Measurements from ENCODE around the gene NRXN2.
A peak's percentile ranks its signal among the peaks of the same experiment; 100 is the strongest.

NRXN2 gene

GRCh38 chr11:64746486-64746885, 23.5 kb upstream of the NRXN2 start:
- Histone ChIP-seq H3K9ac (ENCODE audit: low read length) (no peak overlapping the region), H3K4me3 (ENCODE audit: low read depth, low read length, poor library complexity, severe bottlenecking) (no peak overlapping the region), H3K4me1 (ENCODE audit: insufficient read depth, low read length, severe bottlenecking) (peaks cover 35% of the 10 kb centered on the region), H3K36me3 (ENCODE audit: insufficient read depth, low read length) (no peaks in the 10 kb centered on the region), H2AFZ (ENCODE audit: low read length) (no peak overlapping the region), H4K20me1 (ENCODE audit: insufficient read depth, low read length) (no peaks in the 10 kb centered on the region), H3K27ac (ENCODE audit: low read depth, low read length, poor library complexity, severe bottlenecking) (no peak overlapping the region), H3K79me2 (ENCODE audit: insufficient read depth, low read length) (no peaks in the 10 kb centered on the region), H3K9me2 (ENCODE audit: low read depth, low read length) (no peaks in the 10 kb centered on the region), H3K9me3 (ENCODE audit: low read length) (no peaks in the 10 kb centered on the region), H3K27me3 (ENCODE audit: insufficient read depth, low read length) (no peaks in the 10 kb centered on the region; the same call in 1 of the 2 replicates), H3K4me2 (ENCODE audit: low read length) (peak overlapping the region; percentile 86; the same call in 1 of the 2 replicates), H3F3A (ENCODE audit: insufficient read depth, low read length) (no peaks in the 10 kb centered on the region)
- TF ChIP-seq CTCF (IDR thresholded peaks at IDR 0.05; ENCODE audit: low read length), result no peak
- no peak for TF ChIP-seq EZH2 (IDR thresholded peaks at IDR 0.05; ENCODE audit: borderline replicate concordance, low read length)

- H3K4me3 ChIP-seq (ENCODE audit: low read depth, low read length, poor library complexity, severe bottlenecking), result peak overlapping the region; percentile 60
- peak overlapping the region; percentile 64 for H3K9ac ChIP-seq (ENCODE audit: low read length)
- H3K36me3 ChIP-seq (ENCODE audit: insufficient read depth, low read length), result no peaks in the 10 kb centered on the region
- peaks cover 35% of the 10 kb centered on the region for H3K4me1 ChIP-seq (ENCODE audit: insufficient read depth, low read length, severe bottlenecking)
- H3K9me2 ChIP-seq (ENCODE audit: low read depth, low read length), result no peaks in the 10 kb centered on the region
- H3K27ac ChIP-seq (ENCODE audit: low read depth, low read length, poor library complexity, severe bottlenecking), result peak overlapping the region; percentile 75
- H4K20me1 ChIP-seq (ENCODE audit: insufficient read depth, low read length), result no peaks in the 10 kb centered on the region
- no peak overlapping the region for H2AFZ ChIP-seq (ENCODE audit: low read length)
- no peaks in the 10 kb centered on the region for H3F3A ChIP-seq (ENCODE audit: insufficient read depth, low read length)
- H3K9me3 ChIP-seq (ENCODE audit: low read length), result no peaks in the 10 kb centered on the region
- H3K79me2 ChIP-seq (ENCODE audit: insufficient read depth, low read length), result no peaks in the 10 kb centered on the region
- H3K4me2 ChIP-seq (ENCODE audit: low read length), result peak overlapping the region; percentile 86
- H3K27me3 ChIP-seq (ENCODE audit: insufficient read depth, low read length), result no peaks in the 10 kb centered on the region; the same call in 1 of the 2 replicates
- TF ChIP-seq EZH2 (IDR thresholded peaks at IDR 0.05; ENCODE audit: borderline replicate concordance, low read length) (no peak), CTCF (IDR thresholded peaks at IDR 0.05; ENCODE audit: low read length) (no peak)
These were observed 22.7 kb upstream of the NRXN2 start for GRCh38 chr11:64745521-64746328.

GRCh38 chr11:64745189-64745520, 22.2 kb upstream of the NRXN2 start:
- TF ChIP-seq EZH2 (IDR thresholded peaks at IDR 0.05; ENCODE audit: borderline replicate concordance, low read length), result no peak
- TF ChIP-seq CTCF (IDR thresholded peaks at IDR 0.05; ENCODE audit: low read length), result no peak
- Histone ChIP-seq H3K4me3 (ENCODE audit: low read depth, low read length, poor library complexity, severe bottlenecking) (peak overlapping the region; percentile 60), H3K27me3 (ENCODE audit: insufficient read depth, low read length) (no peaks in the 10 kb centered on the region; the same call in 1 of the 2 replicates), H3K9me3 (ENCODE audit: low read length) (no peaks in the 10 kb centered on the region), H4K20me1 (ENCODE audit: insufficient read depth, low read length) (no peaks in the 10 kb centered on the region), H3F3A (ENCODE audit: insufficient read depth, low read length) (no peaks in the 10 kb centered on the region), H3K9ac (ENCODE audit: low read length) (peak overlapping the region; percentile 64), H2AFZ (ENCODE audit: low read length) (no peak overlapping the region), H3K9me2 (ENCODE audit: low read depth, low read length) (no peaks in the 10 kb centered on the region), H3K36me3 (ENCODE audit: insufficient read depth, low read length) (no peaks in the 10 kb centered on the region), H3K4me1 (ENCODE audit: insufficient read depth, low read length, severe bottlenecking) (peaks cover 35% of the 10 kb centered on the region), H3K79me2 (ENCODE audit: insufficient read depth, low read length) (no peaks in the 10 kb centered on the region), H3K4me2 (ENCODE audit: low read length) (peak overlapping the region; percentile 86), H3K27ac (ENCODE audit: low read depth, low read length, poor library complexity, severe bottlenecking) (peak overlapping the region; percentile 75)
